Body of pancreas (tissue), 4 donors: ENCODE results near the gene DMRT1.

Experiments
- POLR2A ChIP-seq, 3 donors: fragments of 450-650 bp; IDR thresholded peaks; one replicate each; pipeline ENCODE4 v1.6.1; 2016; ENCODE audit warnings: antibody characterized with exemption in 3 of 3, mild to moderate bottlenecking in 2 of 3
- TF ChIP-seq, protein P1 (sequence below), 7 experiments: fragments of 450-650 bp in 4 of 7; fragments of 200-600 bp in 3 of 7; sonication (generic) in 3 of 7; IDR thresholded peaks; one replicate each; pipeline ENCODE4 v1.5.1; 2016 to 2019; ENCODE audit warnings: antibody characterized with exemption in 7 of 7

DNA sequence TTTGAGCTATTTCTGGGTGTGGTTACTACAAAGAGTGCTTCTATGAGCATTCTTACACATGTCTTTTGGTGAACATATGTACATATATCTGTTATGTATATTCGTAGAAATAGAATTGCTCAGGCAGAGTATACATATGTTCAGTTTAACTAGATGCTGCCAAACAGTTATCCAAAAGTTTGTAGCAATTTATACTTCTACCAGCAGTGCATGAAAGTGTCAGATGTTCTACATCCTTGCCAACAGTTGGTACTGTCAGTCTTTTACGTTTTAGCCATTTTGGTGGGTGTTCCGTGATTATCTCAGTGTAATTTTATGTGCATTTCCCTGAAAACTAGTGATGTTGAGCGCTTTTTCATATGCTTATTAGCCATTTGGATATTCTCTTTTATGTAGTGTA, 172.7 kb downstream of the DMRT1 start:
- TF ChIP-seq, protein P1, sequence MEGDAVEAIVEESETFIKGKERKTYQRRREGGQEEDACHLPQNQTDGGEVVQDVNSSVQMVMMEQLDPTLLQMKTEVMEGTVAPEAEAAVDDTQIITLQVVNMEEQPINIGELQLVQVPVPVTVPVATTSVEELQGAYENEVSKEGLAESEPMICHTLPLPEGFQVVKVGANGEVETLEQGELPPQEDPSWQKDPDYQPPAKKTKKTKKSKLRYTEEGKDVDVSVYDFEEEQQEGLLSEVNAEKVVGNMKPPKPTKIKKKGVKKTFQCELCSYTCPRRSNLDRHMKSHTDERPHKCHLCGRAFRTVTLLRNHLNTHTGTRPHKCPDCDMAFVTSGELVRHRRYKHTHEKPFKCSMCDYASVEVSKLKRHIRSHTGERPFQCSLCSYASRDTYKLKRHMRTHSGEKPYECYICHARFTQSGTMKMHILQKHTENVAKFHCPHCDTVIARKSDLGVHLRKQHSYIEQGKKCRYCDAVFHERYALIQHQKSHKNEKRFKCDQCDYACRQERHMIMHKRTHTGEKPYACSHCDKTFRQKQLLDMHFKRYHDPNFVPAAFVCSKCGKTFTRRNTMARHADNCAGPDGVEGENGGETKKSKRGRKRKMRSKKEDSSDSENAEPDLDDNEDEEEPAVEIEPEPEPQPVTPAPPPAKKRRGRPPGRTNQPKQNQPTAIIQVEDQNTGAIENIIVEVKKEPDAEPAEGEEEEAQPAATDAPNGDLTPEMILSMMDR (IDR thresholded peaks at IDR 0.05): no peak
- TF ChIP-seq POLR2A (IDR thresholded peaks at IDR 0.05): no peak
